GM18498 (cell line): ENCODE measurements around the gene SH3GL1.
"Not testable (repeated sequence)": the region's sequence is repeated elsewhere in the genome, so short reads cannot be mapped to it uniquely, and the experiment has no call there.

Source experiments
- ATAC-seq: cut with Tn5 transposase; IDR thresholded peaks from one replicate; pipeline ENCODE4 v1.9.1; 2021; ENCODE audit warnings: mild to moderate bottlenecking, moderate library complexity; ENCODE audit not compliant: unreplicated experiment

Gene SH3GL1

DNA sequence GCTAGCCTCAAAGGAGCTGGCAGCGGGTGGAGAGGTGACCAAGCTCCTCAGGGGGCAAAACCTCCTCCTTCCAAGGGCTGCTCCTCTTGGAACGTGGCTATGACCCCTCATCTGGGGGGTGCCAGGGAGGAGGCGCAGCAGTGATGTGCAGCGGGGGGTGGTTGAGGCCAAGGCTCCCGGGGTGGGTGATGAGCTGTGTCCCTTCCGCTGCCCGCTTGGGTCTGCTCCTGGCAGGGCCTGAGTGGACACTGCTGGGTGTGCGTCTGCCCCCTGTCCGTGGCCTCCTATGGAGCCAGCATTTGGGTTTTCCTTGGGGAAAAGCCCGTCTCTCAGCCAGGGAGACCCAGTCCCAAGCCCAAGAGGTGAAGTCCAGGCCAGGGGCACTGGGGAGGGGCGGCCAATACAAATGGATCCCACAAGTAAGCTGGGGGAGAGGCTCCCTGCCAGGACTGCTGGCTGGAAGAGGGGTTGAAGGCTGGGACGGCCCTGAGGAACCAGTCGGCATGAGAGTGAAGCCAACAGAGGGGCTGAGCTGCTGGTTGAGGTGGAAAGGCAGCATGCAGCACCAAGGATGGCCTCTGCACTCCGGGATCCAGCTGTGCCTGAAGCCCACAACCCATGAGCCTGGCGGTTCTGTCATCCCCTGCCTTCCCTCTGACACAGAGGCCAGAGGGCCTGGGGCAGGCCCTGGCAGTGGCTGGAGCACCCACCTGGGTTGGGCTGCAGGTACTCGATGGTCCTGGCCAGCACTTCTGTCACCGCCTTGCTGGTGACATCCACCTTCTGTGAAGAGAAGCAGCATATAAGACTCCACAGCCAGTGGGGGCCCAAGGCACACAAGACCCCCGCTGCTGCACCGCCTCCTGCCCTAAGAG is 34.3 kb downstream of the SH3GL1 start:
- no peak for ATAC-seq

DNA sequence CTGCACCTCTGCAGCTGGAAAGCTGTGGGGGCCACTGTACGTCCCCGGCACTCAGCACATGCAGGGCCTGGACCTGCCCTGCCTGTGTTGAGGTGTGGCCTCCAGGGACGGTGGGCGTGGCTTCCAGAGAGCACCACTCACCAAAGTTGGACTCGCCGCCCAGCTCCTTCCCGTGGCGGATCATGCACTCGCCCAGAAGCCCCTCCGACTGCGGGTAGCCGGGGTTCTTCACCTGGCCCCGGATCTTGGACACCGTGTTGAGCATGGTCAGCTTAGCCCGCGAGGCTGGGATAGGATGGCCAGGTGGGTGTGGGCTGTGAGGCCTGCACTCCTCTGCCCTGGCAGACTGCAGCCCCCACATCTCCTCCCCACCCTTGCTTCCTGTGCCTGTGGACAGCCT is 35.0 kb downstream of the SH3GL1 start:
- no peak for ATAC-seq

DNA sequence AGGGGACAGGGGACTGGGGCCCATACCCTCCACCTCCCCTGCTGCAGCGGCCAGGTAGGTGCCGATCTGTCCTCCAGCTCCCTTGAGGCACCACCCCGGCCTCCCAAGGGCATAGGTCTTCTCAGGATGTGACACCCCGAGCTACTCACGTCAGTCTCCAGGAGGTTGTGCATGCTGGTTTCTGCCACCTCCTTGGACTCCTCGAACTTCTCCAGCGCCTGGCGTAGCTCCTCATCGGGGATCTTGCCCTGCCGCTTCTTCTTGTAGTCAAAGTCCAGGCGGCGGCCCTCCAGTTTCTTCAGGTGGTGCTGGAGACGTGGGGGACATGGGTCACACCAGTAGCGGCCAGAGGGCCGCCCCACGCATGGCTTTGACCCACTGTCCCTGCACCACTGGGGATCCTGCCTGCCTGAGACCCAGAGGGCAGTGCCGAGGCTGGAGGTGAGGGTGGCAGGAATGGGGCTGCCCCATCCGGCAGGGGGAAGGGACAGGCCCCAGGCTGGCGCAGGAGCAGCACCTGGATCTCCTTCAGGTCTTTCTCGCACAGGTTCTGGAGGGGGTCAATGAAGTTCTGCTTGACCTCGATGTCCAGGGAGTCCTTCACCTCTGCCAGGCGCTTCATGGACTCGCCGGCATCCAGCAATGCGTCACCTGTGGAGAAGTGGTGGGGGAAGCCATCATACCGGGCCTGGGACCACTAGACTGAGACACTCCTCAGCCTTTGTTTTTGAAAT is 36.6 kb downstream of the SH3GL1 start:
- no peak for ATAC-seq

DNA sequence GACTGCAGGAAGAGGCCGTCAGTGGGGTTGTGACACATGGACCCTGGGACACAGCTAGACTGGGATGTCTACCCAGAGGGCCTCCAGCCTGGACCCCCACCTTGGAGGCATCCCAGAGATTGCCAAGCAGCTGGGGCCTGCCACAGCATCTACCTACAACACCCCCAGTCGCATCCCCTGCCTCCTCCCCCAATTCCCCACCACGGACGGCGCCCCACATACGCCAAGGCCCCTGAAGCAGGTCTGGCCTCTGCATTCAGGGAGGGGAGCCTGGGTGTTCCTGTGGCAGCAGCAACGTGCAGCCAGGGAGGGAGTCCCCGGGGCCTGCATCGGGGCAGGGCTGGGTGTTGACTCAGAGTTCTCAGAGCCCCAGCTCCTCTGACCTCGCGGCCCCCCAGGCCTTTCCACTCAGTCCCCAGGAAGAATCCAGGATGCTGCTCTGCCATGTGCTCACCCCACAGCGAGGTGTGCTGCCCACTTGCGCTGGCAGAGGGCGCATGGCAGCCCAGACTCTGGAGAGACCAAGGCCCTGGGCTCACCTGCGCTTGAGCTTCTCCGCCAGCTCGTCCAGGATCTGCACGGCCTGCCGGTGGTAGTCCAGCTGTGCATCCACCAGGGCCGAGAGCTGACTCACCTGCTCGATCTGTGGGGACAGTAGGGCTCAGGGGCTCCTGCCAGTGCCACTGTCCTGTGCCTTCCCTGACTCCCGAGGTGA is 37.4 kb downstream of the SH3GL1 start:
- ATAC-seq, result no peak

DNA sequence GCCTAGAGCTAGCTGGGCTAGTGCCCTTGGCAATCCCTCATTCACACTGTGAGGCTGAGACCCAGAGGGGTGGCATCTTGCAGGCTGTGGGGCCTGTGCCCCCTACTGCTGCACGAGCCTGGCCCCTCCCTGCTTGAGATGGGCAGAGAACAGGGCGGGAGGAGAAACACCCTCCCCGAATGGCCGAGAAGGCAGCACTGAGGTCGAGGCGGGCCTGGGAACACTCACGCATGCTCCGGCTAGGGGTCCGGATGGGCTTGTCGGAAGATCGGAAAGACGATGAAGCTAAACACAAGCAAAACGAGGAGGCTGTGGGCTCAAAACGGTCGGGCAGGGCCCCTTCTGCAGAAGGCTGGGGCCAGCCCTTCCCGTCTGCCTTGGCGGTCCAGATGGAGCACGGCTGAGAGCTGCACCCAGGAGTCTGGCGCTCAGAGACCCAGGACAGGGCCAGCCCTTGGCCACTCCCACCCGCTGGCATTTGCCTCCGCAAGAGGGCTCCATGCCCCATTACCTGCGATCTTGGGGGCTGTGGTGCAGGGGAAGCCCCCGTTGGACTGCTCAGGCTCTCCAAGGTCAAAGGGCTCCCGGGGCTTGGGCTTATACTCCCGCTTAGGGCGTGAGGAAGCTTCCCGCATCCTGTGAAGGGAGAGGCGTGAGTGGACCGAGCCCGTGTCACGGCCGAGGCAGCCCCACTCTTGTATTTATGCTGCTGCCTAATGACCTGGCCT is 38.1 kb downstream of the SH3GL1 start:
- no peak for ATAC-seq

DNA sequence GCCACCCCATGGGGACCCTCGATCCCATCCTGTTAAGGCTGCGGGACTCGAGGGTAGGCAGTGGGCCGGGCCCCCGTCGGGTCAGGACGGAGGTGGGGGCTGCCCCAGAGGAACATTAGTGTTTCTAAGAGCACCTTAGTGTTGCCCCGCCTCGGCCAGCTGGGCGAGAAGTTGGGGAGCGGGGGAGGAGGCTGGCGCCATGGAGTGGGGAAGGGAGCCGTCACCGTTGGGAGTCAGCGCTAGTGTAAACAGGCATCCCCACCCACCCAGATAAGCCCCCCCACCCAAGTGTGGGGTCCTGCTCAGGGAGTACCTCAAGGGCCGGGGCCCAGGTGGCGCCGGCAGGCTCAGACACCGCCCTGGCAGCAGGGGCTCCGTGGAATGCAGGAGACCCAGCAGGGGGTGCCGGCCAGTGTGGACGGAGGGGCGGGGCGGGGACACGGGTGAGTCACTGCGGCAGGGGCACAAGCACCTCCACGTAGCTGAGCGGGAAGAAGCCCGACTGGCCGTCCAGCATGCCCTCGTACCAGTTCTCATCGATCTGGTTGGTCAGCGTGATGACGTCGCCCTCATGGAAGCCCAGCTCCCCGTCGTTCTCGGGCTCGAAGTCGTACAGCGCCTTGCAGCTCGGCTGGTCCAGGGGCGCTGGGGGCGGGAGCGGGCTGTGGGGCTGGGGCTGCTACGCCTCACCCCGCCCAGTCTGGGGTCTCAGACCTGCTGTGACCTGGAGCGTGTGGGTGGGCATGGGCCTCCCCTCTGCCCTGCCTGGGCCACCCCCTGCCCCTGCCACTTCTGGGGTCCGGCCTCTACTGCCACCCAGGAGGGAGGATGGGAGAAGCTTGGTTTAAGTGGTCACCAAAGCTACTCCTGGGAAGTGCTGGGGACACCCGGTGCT is 38.9 kb downstream of the SH3GL1 start:
- no peak for ATAC-seq

DNA sequence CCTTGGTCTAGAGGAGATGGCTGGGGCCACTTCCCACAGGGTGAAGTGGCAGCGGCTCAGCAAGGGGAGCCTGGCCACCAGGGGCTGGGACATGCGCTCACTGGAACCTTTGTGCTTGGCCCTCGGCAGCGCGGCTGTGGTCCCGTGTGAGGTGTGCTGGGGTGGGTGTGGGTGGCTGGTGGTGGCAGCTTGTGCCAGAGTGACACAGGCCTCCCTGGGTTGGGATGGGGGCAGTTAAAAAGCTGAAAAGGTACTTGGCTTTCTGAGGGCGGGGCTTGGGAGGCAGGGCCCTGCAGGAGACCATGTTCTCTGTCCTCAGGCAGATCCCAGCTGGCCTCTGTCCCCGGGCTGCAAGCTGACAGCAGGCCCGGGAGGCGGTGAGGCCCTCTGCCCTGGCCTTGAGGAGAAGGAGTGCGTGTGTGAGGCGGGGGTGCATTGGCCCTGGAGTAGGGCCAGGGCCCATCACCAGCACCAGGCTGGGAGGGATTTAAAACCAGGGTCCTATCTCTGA is 39.7 kb downstream of the SH3GL1 start:
- no peak for ATAC-seq

DNA sequence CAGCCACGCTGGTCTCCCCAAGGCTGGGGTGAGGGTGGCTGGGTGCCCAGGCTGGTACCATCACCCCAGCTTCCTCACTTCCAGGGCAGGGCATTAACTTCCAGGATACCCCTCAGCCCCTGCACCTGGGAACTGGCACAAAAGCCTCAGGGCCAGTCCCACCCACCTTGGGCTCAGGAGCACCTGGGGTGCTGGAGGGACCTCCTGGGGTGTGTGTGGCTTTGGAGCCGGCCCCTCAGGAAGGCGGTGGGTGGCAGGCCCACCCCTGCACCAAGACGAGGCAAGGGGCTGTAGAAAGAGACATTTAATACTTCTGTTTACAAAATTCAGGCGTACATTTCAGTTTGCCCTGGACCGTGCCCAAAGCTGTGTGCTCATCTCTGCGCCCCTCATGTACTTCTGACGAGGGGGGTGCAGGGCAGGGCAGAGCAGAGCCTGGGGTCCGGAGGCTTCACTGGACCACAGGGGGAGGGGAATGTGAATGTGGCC is 40.2 kb downstream of the SH3GL1 start:
- no peak for ATAC-seq

DNA sequence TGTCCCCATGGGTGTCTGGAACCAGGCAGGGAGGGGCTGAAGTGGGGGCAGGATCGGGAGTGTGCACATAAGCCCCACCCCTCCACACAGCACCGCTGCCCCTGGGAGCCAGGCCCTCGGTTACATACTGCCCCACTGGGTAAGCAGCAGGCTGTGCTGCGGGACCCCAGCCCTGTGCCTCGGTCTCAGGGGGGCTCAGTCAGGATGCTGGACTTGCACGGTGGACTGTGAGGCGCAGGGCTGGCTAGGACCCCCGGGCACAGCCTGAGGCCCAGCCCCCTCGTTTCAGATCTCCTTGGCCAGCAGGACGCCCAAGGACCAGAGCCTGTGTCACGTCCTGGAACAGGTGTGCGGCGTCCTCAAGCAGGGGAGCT is 40.7 kb downstream of the SH3GL1 start:
- no peak for ATAC-seq

DNA sequence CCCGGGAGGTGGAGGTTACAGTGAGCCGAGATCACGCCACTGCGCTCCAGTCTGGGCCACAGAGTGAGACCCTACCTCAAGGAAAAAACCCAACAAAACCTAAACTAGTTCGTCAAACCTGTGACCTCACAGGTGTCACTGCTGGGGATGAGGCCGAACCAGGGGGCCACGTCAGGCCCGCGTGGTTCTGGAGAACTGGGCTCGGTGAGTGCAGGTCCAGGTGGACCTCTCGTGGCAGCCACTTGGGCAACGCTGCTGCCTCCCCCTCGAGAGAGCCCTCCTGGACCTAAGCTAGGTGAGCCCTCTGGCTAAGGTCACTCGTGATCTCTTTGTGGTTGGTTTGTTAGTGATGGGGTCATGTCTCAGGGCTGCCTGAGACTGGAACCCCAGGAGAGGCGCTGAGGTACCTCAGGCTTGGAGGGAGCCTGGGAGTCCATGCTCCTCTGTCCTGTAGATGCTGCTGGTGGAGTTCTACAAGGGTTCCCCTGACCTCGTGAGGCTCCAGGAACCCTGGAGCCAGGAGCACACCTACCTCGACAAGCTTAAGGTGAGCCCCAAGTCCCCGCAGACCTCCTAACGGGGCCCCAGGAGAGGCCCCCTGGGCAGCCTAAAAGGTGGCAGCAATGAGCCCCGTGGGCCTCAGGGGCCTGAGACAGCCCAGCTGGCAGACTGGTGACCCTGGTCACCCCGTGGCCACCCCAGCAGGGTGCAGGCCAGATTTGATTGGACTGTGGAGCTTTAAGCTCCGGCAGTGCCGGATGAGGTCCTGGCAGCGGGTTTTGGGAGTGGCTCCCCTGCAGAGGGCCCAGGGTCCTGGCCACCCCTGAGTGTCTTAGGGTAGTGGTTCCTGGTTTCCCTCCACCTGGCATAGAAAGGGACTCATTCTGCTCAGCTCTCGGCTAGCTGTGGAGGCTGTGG is 41.4 kb downstream of the SH3GL1 start:
- no peak for ATAC-seq

DNA sequence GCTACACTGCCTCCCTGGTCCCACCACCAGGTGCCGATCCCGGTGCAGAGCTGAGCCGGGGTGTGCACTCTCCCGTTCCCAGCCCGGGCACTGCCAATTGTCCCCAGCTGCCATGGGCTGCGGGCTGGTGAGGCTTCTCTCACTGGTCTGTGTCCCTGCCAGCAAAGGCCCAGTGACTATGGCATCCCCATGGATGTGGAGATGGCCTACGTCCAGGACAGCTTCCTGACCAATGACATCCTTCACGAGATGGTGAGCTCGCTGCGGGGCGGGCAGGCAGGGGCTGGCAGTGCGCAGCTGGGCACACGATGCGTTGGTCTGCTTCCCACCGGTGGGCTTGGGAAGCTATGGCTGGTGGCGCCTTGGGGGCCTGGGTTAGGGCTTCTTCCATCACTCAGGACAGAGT is 42.4 kb downstream of the SH3GL1 start:
- no peak for ATAC-seq

DNA sequence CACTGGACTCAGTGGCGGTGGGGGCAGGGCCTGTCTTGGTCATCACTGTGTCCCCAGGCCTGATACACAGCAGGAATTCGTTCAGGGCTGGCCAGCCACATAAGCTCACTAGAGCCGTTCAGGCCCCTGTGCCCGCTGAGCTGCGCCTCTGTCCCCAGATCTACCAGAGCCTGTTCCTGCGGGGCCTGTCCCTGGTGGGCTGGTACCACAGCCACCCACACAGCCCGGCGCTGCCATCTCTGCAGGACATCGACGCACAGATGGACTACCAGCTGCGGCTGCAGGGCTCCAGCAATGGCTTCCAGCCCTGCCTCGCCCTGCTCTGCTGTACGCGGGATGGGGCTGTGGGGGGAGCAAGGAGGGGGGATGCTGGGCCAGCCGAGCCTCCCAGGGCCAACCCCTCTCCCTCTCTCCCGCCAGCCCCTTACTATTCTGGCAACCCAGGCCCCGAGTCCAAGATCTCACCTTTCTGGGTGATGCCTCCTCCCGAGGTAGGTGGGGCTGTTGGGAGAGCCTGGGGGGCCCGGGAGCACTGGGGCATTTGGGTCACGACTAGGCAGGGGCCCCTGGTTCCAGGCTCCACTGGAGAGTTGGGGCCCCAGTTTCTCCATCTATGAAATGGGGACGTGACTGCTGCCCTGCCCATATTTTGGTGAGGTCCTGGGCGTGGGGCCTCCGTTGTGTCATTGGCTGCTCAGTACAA is 43.1 kb downstream of the SH3GL1 start:
- ATAC-seq, result no peak

DNA sequence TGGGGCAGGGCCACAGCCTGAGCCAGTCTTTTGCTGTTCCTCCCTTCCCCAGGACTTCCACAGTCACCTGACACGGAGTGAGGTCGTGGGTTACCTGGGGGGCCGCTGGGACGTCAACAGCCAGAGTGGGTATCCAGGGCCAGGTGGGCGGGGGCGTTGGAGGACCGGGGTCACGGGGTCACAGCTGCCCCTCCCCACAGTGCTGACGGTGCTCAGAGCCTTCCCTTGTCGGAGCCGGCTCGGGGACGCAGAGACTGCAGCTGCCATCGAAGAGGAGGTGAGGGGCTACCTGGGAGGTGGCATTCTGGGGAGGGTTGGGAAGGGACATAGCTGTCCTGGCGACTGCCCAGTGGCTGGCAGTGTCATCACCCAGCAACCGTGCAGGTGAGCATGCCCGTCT is 45.5 kb downstream of the SH3GL1 start:
- ATAC-seq, result no peak

DNA sequence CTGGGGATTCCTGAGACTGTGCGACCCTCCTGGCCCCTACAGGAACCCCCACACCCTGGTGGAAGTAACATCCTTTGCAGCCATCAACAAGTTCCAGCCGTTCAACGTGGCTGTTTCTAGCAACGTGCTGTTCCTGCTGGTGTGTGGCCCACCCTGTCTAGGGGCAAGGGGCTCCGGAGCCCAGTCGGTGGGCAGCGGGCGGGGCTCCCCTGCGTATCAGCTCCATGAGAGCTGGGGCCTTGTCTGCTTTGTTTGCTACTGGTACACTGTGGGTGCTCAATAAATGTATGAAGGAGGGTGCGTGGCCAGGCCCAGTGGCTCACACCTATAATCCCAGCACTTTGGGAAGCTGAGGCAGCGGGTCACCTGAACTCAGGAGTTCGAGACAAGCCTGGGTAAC is 46.1 kb downstream of the SH3GL1 start:
- ATAC-seq, result no peak

DNA sequence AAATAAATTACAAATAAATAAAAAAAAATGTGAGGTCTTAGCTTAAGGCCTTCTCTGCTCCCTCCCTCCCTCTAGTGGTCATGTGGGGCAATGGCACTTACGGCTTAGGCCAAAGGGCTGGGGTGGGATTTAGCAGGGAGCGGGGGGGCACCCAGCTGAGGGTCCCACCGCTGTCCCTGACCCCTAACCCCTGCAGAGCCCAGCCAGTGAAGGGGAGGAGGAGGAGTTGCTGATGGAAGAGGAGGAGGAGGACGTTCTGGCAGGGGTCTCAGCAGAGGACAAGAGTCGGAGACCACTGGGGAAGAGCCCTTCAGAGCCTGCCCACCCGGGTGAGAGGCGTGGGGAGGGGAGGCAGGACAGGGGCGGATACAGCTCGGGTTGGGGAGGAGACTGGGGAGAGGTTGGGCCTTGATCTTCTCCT is 47.6 kb downstream of the SH3GL1 start:
- no peak for ATAC-seq

DNA sequence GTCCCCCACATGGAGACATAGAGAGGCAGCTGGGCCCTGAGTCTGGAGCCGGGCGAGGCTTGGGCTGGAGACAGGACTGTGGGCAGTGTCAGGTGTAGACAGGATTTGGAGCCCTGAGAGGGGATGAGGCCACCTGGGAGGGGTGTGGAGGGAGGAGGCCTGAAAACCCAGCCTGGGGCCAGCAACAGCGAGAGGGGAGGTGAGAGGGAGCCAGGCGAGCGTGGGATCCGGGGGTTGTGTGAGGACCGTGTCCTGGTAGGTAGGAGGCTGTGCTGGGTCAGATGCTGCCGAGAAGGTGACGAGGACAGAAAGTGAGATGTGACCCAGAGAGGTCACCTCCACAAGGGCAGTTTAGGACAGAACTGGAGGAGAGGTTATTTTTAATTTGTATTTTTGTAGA is 49.6 kb downstream of the SH3GL1 start:
- no peak for ATAC-seq

DNA sequence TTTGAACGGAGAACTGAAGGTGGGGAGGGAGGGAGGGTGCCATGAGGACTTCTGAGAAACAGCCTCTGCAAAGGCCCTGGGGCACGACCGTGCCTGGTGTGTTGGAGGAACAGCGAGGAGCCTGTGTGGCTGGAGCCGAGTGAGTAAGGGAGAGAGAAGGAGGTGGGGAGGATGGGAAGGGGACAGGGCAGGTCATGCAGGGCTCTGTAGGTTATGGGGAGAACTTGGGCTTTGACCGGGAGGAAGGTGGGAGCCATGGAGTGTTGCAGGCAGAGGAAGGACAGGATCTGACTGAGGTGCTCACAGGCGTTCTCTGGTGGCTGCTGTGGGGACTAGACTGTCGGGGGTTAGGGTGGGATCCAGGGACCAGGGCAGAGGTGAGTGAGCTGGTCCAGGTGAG is 50.2 kb downstream of the SH3GL1 start:
- ATAC-seq, result no peak

DNA sequence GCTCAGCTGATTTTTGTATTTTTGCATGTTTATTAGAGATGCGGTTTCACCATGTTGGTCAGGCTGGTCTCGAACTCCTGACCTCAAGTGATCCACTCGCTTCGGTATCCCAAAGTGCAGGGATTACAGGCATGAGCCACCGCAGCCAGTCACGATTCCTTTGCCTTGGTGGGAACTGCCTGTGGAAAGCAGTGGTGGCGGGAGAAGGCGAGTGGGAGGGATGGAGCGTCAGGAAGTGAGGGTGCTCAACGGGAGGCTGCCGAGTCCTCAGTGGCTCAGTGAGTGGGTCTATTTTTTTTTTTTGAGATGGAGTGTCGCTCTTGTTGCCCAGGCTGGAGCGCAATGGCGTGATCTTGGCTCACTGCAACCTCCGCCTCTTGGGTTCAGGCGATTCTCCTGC is 51.1 kb downstream of the SH3GL1 start:
- not testable (repeated sequence) for ATAC-seq
